NB4 (cell line): Measurements from ENCODE around the gene CROCC.

ENCODE experiments used
- DNase-seq: peaks from one replicate; pipeline ENCODE4 v3.0.0; 2010; ENCODE audit warnings: low read depth
- H3K4me3 ChIP-seq: one replicate; pipeline ENCODE4 v1.5.1; 2011; ENCODE audit warnings: mild to moderate bottlenecking, low read depth, low read length, moderate library complexity
- CTCF ChIP-seq: IDR thresholded peaks from one replicate; pipeline ENCODE4 v1.5.1; 2012; ENCODE audit warnings: low read depth, low read length
- MAX ChIP-seq: IDR thresholded peaks from 2 replicates; pipeline ENCODE4 v1.6.1; 2011; ENCODE audit warnings: low read depth, low read length
- MYC ChIP-seq: IDR thresholded peaks from 2 replicates; pipeline ENCODE4 v1.6.1; 2011; ENCODE audit warnings: low read depth, low read length
- POLR2A ChIP-seq: IDR thresholded peaks from 2 replicates; pipeline ENCODE4 v1.6.1; 2011; ENCODE audit warnings: mild to moderate bottlenecking; ENCODE audit not compliant: insufficient read length; ENCODE audit errors: extremely low read depth

CROCC gene

GRCh38 chr1:17017435-17017834 is 95.7 kb downstream of the CROCC start:
- DNase-seq, result no peak
- TF ChIP-seq MAX (no peak), MYC (no peak), POLR2A (no peak), CTCF (no peak)
- H3K4me3 ChIP-seq, result no peak overlapping the region

- TF ChIP-seq MAX (no peak), CTCF (no peak), MYC (no peak)
- H3K4me3 ChIP-seq, result no peak overlapping the region
- DNase-seq, result no peak
These were observed 97.1 kb downstream of the CROCC start for GRCh38 chr1:17018849-17019248.

- no peak overlapping the region for H3K4me3 ChIP-seq
- TF ChIP-seq MYC, result no peak
- no peak for DNase-seq
These were observed 98.8 kb downstream of the CROCC start for GRCh38 chr1:17020502-17020901.

- DNase-seq, result no peak
- no peak overlapping the region for H3K4me3 ChIP-seq
- TF ChIP-seq POLR2A, result no peak
These were observed 100.2 kb downstream of the CROCC start for GRCh38 chr1:17021896-17022295.
